ENCODE data around the gene EXTL1.
"Not testable (repeated sequence)": the region's sequence is repeated elsewhere in the genome, so short reads cannot be mapped to it uniquely, and the experiment has no call there.

The EXTL1 gene

GRCh38 chr1:26021647-26022403, at the start of gene EXTL1:
Gene EXTL1 (plus strand): TSS chr1:26021775. CDS start chr1:26022647, 872 bp downstream.
- DNase-seq (ENCODE audit: low spot score), result no peak

GRCh38 chr1:25971811-25972180, 49.8 kb upstream of the EXTL1 start:
- DNase-seq (ENCODE audit: low spot score), result no peak

- DNase-seq (ENCODE audit: low spot score), result no peak
These were observed 47.8 kb upstream of the EXTL1 start for GRCh38 chr1:25973610-25974321.

GRCh38 chr1:25977801-25978200, 43.8 kb upstream of the EXTL1 start:
- DNase-seq (ENCODE audit: low spot score), result no peak

- no peak for DNase-seq (ENCODE audit: low spot score)
These were observed 43.2 kb upstream of the EXTL1 start for GRCh38 chr1:25978403-25978802.

GRCh38 chr1:25979210-25979609, 42.4 kb upstream of the EXTL1 start:
- DNase-seq (ENCODE audit: low spot score), result no peak

- DNase-seq (ENCODE audit: low spot score), result no peak
These were observed 36.4 kb upstream of the EXTL1 start for GRCh38 chr1:25985171-25985570.

- DNase-seq (ENCODE audit: low spot score), result no peak
These were observed 35.9 kb upstream of the EXTL1 start for GRCh38 chr1:25985670-25986069.

GRCh38 chr1:25986773-25987172, 34.8 kb upstream of the EXTL1 start:
- not testable (repeated sequence) for DNase-seq (ENCODE audit: low spot score)

- no peak for DNase-seq (ENCODE audit: low spot score)
These were observed 33.6 kb upstream of the EXTL1 start for GRCh38 chr1:25987951-25988350.

GRCh38 chr1:25989440-25990234, 31.9 kb upstream of the EXTL1 start:
- no peak for DNase-seq (ENCODE audit: low spot score)

- DNase-seq (ENCODE audit: low spot score), result no peak
These were observed 31.3 kb upstream of the EXTL1 start for GRCh38 chr1:25990251-25990650.

GRCh38 chr1:25990702-25991395, 30.7 kb upstream of the EXTL1 start:
- no peak for DNase-seq (ENCODE audit: low spot score)

- DNase-seq (ENCODE audit: low spot score), result no peak
These were observed 29.5 kb upstream of the EXTL1 start for GRCh38 chr1:25991937-25992688.

- no peak for DNase-seq (ENCODE audit: low spot score)
These were observed 28.8 kb upstream of the EXTL1 start for GRCh38 chr1:25992689-25993171.

- no peak for DNase-seq (ENCODE audit: low spot score)
These were observed 28.2 kb upstream of the EXTL1 start for GRCh38 chr1:25993197-25993951.

- DNase-seq (ENCODE audit: low spot score), result no peak
These were observed 27.0 kb upstream of the EXTL1 start for GRCh38 chr1:25994402-25995150.

- DNase-seq (ENCODE audit: low spot score), result peak; percentile 76
These were observed 24.4 kb upstream of the EXTL1 start for GRCh38 chr1:25996966-25997827.
